ENCODE data around the gene RPS10. TPM values are rescaled to one million over a fixed set of nuclear protein-coding genes. Genes with fewer than 3 reads are reported as not detected.

Gene RPS10
- total RNA-seq, 1 experiment from 2014 or later = 1,644 TPM

Other genes with a start within 250 kb of the RPS10 start
- gene HMGA1, start 189.2 kb downstream of the RPS10 start, total RNA-seq (2022) = 154 and 202 TPM in 2 replicates
- 12.0 and 25.7 TPM in 2 replicates for gene SMIM29, start 177.1 kb downstream of the RPS10 start, total RNA-seq (2022)
- gene NUDT3, start 33.4 kb downstream of the RPS10 start, total RNA-seq (2022) = 22.4 and 23.6 TPM in 2 replicates
- gene PACSIN1, start 40.0 kb upstream of the RPS10 start, total RNA-seq (2022) = not detected in 2 replicates
- gene SPDEF, start 130.3 kb upstream of the RPS10 start, total RNA-seq (2022) = not detected in 2 replicates